K562 (cell line): ENCODE data around the gene DCP2. TPM values are rescaled to one million over a fixed set of nuclear protein-coding genes. Genes with fewer than 3 reads are reported as not detected.

ENCODE experiments used
- ATAC-seq: fragments of 200-7000 bp; cut with Tn5 transposase; 3 replicates; pipeline ENCODE4 v1.9.1; 2020; ENCODE audit warnings: moderate library complexity
- BruUV-seq: library from RNA; stranded (reverse); fragments of 400-500 nt; replicated peaks from 2 replicates; lab custom pipeline; 2021; lab: Mats Ljungman, UMichigan
- CTCF ChIA-PET: fragments of 300-600 bp; formaldehyde crosslinking; extraction: SDS; loops from one replicate; lab custom pipeline; 2021; ENCODE audit warnings: low intra/inter-chr PET ratio; lab: Yijun Ruan, JAX
- POLR2A ChIA-PET: fragments of 300-600, 350-650 bp; sonication (Branson Sonifier 250); formaldehyde crosslinking; extraction: SDS; loops from one replicate; lab custom pipeline; 2021; ENCODE audit warnings: antibody characterized with exemption, inconsistent platforms; lab: Yijun Ruan, JAX
- DNase-seq, 4 experiments: peaks; one replicate each; pipeline versions ENCODE4 v3.0.0 to v3.0.0-alpha.2; 2011 to 2018; ENCODE audit warnings: low spot score in 3 of 4, mixed read lengths in 3 of 4; ENCODE audit errors: extremely low read depth in 1 of 4
- FAIRE-seq: peaks from 2 replicates; lab custom pipeline; 2011; peaks lifted over from hg19 to GRCh38; lab: Jason Lieb, UNC
- H2AFZ ChIP-seq: 2 replicates; pipeline ENCODE4 v1.6.0; 2011; ENCODE audit warnings: low read depth, low read length, control low read depth, inconsistent platforms
- H3K27ac ChIP-seq: fragments of 200-600 bp; 3 replicates; pipeline ENCODE4 v1.8.0; 2011; ENCODE audit warnings: low read depth, mild to moderate bottlenecking, control low read depth, inconsistent platforms, low read length, moderate library complexity, mixed read lengths; ENCODE audit errors: extremely low read depth
- H3K27me3 ChIP-seq, 2 experiments: fragments of 300-600 bp in 1 of 2; 2 replicates in 1 of 2; 3 replicates in 1 of 2; pipeline versions ENCODE4 v1.6.0 to v1.8.0; 2011; ENCODE audit warnings: inconsistent platforms in 2 of 2, low read length in 2 of 2, mild to moderate bottlenecking in 1 of 2, mixed read lengths in 1 of 2, moderate library complexity in 1 of 2; ENCODE audit not compliant: control insufficient read depth in 2 of 2, insufficient read depth in 2 of 2
- H3K36me3 ChIP-seq: fragments of 300-600 bp; 3 replicates; pipeline ENCODE4 v1.8.0; 2011; ENCODE audit warnings: mild to moderate bottlenecking, low read length, inconsistent platforms; ENCODE audit not compliant: control insufficient read depth, insufficient read depth
- H3K4me1 ChIP-seq, 2 experiments: fragments of 200-600 bp in 1 of 2; replicated peaks in 1 of 2; 2 replicates in 1 of 2; 3 replicates in 1 of 2; pipeline versions ENCODE4 v1.5.1 to v1.8.0; 2011; ENCODE audit warnings: inconsistent platforms in 2 of 2, low read length in 2 of 2, mild to moderate bottlenecking in 1 of 2, mixed read lengths in 1 of 2, moderate library complexity in 1 of 2; ENCODE audit not compliant: control insufficient read depth in 2 of 2, insufficient read depth in 2 of 2
- H3K4me2 ChIP-seq: 2 replicates; pipeline ENCODE4 v1.6.1; 2011; ENCODE audit warnings: low read length, control low read depth, inconsistent platforms, mixed read lengths; ENCODE audit not compliant: insufficient read depth
- H3K4me3 ChIP-seq: fragments of 200-600 bp; sonication (generic), shearing (Covaris generic); 2 replicates; pipeline ENCODE4 v1.5.1; 2016; ENCODE audit warnings: control low read depth, inconsistent platforms
- H3K79me2 ChIP-seq: fragments of 200-600 bp; 3 replicates; pipeline ENCODE4 v1.8.0; 2011; ENCODE audit warnings: low read length, inconsistent platforms; ENCODE audit not compliant: control insufficient read depth, insufficient read depth
- H3K9ac ChIP-seq, 2 experiments: 2 replicates each; pipeline versions ENCODE4 v1.6.0 to v1.6.1; 2011; ENCODE audit warnings: low read depth in 2 of 2, low read length in 2 of 2, control low read depth in 1 of 2, inconsistent platforms in 1 of 2, mild to moderate bottlenecking in 1 of 2, mixed read lengths in 1 of 2; ENCODE audit not compliant: insufficient read depth in 1 of 2
- H3K9me1 ChIP-seq: one replicate; pipeline ENCODE4 v1.6.0; 2011; ENCODE audit warnings: inconsistent platforms, mild to moderate bottlenecking, low read length, moderate library complexity; ENCODE audit not compliant: control insufficient read depth, insufficient read depth
- H3K9me3 ChIP-seq: replicated peaks from 2 replicates; pipeline ENCODE4 v1.5.1; 2011; ENCODE audit warnings: low read depth, low read length, inconsistent platforms; ENCODE audit not compliant: control insufficient read depth, insufficient read depth
- H4K20me1 ChIP-seq: replicated peaks from 2 replicates; pipeline ENCODE4 v1.6.1; 2011; ENCODE audit warnings: low read length, inconsistent platforms, mixed read lengths; ENCODE audit not compliant: control insufficient read depth, insufficient read depth
- CBX2 ChIP-seq: fragments of 200-600 bp; sonication (generic); IDR thresholded peaks from one replicate; pipeline ENCODE4 v1.6.1; 2012; ENCODE audit warnings: mild to moderate bottlenecking, low read length, inconsistent platforms; ENCODE audit not compliant: insufficient read depth, poor library complexity, severe bottlenecking
- CC2D1A ChIP-seq: fragments of 450-650 bp; IDR thresholded peaks from 2 replicates; pipeline ENCODE4 v1.6.1; 2017; ENCODE audit warnings: mild to moderate bottlenecking
- GABPB2 ChIP-seq: fragments of 250-450 bp; sonication (Bioruptor Pico); conservative IDR thresholded peaks from 2 replicates; pipeline ENCODE4 v1.5.1; 2021; ENCODE audit warnings: mild to moderate bottlenecking
- NFIX ChIP-seq: fragments of 250-450 bp; sonication (Bioruptor Pico); IDR thresholded peaks from 2 replicates; pipeline ENCODE4 v1.4.0; 2020; ENCODE audit warnings: low read depth, mild to moderate bottlenecking, moderate library complexity
- PHB ChIP-seq: fragments of 250-450 bp; sonication (Bioruptor Pico); IDR thresholded peaks from 2 replicates; pipeline ENCODE4 v1.5.0; 2021
- PYGO2 ChIP-seq: fragments of 450-650 bp; IDR thresholded peaks from 2 replicates; pipeline ENCODE4 v1.6.1; 2016; ENCODE audit warnings: mild to moderate bottlenecking, missing genetic modification characterization, moderate library complexity, missing compliant biosample characterization
- SMC3 ChIP-seq: conservative IDR thresholded peaks from 2 replicates; pipeline ENCODE4 v1.6.1; 2011; ENCODE audit warnings: low read depth, low read length, improper control_type of control experiment; ENCODE audit not compliant: insufficient read depth
- TAF1 ChIP-seq: IDR thresholded peaks from 2 replicates; pipeline ENCODE4 v1.6.1; 2011; ENCODE audit warnings: mild to moderate bottlenecking, low read length, moderate library complexity; ENCODE audit not compliant: insufficient read depth, control insufficient read depth, severe bottlenecking; ENCODE audit errors: extremely low read depth
- YY1 ChIP-seq, 3 experiments: IDR thresholded peaks; 2 replicates each; pipeline ENCODE4 v1.6.1; 2011; ENCODE audit warnings: low read length in 2 of 3, mild to moderate bottlenecking in 2 of 3, moderate library complexity in 2 of 3, borderline replicate concordance in 1 of 3, control low read depth in 1 of 3, low read depth in 1 of 3; ENCODE audit not compliant: insufficient read depth in 3 of 3, insufficient replicate concordance in 2 of 3, control insufficient read depth in 1 of 3, insufficient read length in 1 of 3; ENCODE audit errors: extremely low read depth in 1 of 3
- WGBS: fragments of 100-300 bp; shearing (Covaris generic); methylation state at CpG from one replicate; pipeline ENCODE4 v1.1.6; 2016; ENCODE audit warnings: low coverage, mixed read lengths; ENCODE audit not compliant: insufficient coverage; ENCODE audit errors: missing lambda C conversion rate; 5-methylcytosine and 5-hydroxymethylcytosine counted together
- in situ Hi-C: fragments of 300-500 bp; cut with MboI; formaldehyde crosslinking; loops from 4 replicates; pipeline ENCODE4 v1.15.0; 2018; ENCODE audit warnings: inconsistent platforms, mixed read lengths
- intact Hi-C: fragments of 100-400 bp; cut with micrococcal nuclease; formaldehyde crosslinking; loops from 2 replicates; pipeline ENCODE4 v1.14.2; 2022
- polyA plus RNA-seq, 8 experiments: library from polyadenylated mRNA; depleted of rRNA in 4 of 8; stranded (reverse) in 5 of 8; unstranded in 3 of 8; fragments of >200 nt; fragmentation: Nextera tagmentation in 2 of 8; fragmentation: Illumina TruSeq in 1 of 8; extraction: Ambion mirVana in 2 of 8; extraction: Trizol in 1 of 8; gene quantifications; 2 replicates each; pipeline versions ENCODE4 v1.2.1 to v1.2.3, GENCODE V29; 2011 to 2014; ENCODE audit warnings: inconsistent platforms in 1 of 8, missing spikeins in 1 of 8
- total RNA-seq, 7 experiments: library from RNA; depleted of rRNA in 6 of 7; stranded (reverse); fragments of >200 nt in 6 of 7; fragmentation: Illumina TruSeq in 2 of 7; extraction: Trizol in 2 of 7; gene quantifications; 2 replicates each; pipeline versions ENCODE4 v1.2.1 to v1.2.3, GENCODE V29; 2011 to 2021; ENCODE audit warnings: low replicate concordance in 1 of 7

DCP2 gene
- total and polyA plus RNA-seq, 9 of the 15 experiments (the other 6 are each of a cell fraction or from before 2014, with no cell fraction given) = 25.9 to 109 (median 46.7) TPM

- H3K27ac ChIP-seq = no peak overlapping the region
- BruUV-seq = no TSS peak
- intact Hi-C loops (no loop called here), in situ Hi-C loops (no loop called here)
- no peaks in the 10 kb centered on the region for H3K27me3 ChIP-seq
- H3K36me3 ChIP-seq = peaks cover 78% of the 10 kb centered on the region
- H3K9me3 ChIP-seq = no peaks in the 10 kb centered on the region
- CTCF ChIA-PET = no interaction called here
- ATAC-seq (no peak), DNase-seq (no peak), FAIRE-seq (no peak)
- no peaks in the 10 kb centered on the region for H4K20me1 ChIP-seq
- H3K79me2 ChIP-seq = peaks cover 37% of the 10 kb centered on the region
- no peak overlapping the region for H2AFZ ChIP-seq
- H3K4me2 ChIP-seq = no peak overlapping the region
- no peak for TF ChIP-seq SMC3
- no peaks in the 10 kb centered on the region for H3K9me1 ChIP-seq
- no peak overlapping the region for H3K9ac ChIP-seq
- POLR2A ChIA-PET = no interaction called here
- H3K4me3 ChIP-seq = no peak overlapping the region
- H3K4me1 ChIP-seq = no peaks in the 10 kb centered on the region
- WGBS = 97% methylated on average over 4 of the region's 4 CpGs
These were observed 21.7 kb downstream of the DCP2 start for GRCh38 chr5:112998296-112998695.

- CTCF ChIA-PET = no interaction called here
- WGBS = 87% methylated on average over 2 of the region's 2 CpGs
- TF ChIP-seq CBX2 (no peak), YY1 (IDR thresholded peaks at IDR 0.05; ENCODE audit: borderline replicate concordance in 1 of 3, control insufficient read depth in 1 of 3, extremely low read depth in 1 of 3, insufficient read depth in 3 of 3, insufficient read length in 1 of 3, insufficient replicate concordance in 2 of 3, low read depth in 1 of 3, low read length in 2 of 3) (no peak), PHB (no peak), TAF1 (no peak), CC2D1A (no peak), PYGO2 (tag) (no peak), GABPB2 (CRISPR knock-in tag) (no peak), NFIX (CRISPR knock-in tag) (no peak)
- BruUV-seq = no TSS peak
- H3K27me3 ChIP-seq = no peaks in the 10 kb centered on the region
- H3K27ac ChIP-seq = no peak overlapping the region
- ATAC-seq = no peak
- no peak for FAIRE-seq
- H4K20me1 ChIP-seq = no peaks in the 10 kb centered on the region
- H3K9me1 ChIP-seq = no peaks in the 10 kb centered on the region
- DNase-seq = no peak
- no peaks in the 10 kb centered on the region for H3K9me3 ChIP-seq
- no peak overlapping the region for H2AFZ ChIP-seq
- H3K4me1 ChIP-seq = no peaks in the 10 kb centered on the region
- H3K79me2 ChIP-seq = peaks cover 37% of the 10 kb centered on the region
- H3K4me2 ChIP-seq = no peak overlapping the region
- intact Hi-C loops (no loop called here), in situ Hi-C loops (no loop called here)
- H3K36me3 ChIP-seq = peaks cover 82% of the 10 kb centered on the region
- no peak overlapping the region for H3K4me3 ChIP-seq
- POLR2A ChIA-PET = no interaction called here
- no peak overlapping the region for H3K9ac ChIP-seq
These were observed 23.9 kb downstream of the DCP2 start for GRCh38 chr5:113000466-113000865.
